ENCODE results near the gene PPIC.

DNA sequence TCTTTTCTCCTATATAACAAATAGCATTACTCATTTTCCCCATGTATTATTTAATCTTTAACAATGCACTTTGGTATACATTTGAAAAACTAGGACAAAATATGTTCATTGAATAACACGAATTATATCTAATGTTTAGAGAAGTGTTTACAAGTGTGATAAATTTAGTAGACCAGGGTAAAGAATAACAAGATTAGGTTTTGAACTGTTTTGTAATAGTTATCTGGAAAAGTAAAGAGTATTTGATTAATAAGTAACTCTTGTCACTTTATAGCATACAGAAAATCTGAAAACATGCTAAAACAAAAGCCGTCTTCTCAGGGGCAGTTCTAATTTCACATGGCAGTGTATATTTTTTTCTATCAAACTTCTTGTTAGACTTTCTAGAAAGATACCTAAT is 58.5 kb downstream of the PPIC start:
- TF ChIP-seq CTCF (IDR thresholded peaks at IDR 0.05), result no peak
- no peak for TF ChIP-seq POLR2AphosphoS5 (IDR thresholded peaks at IDR 0.05; ENCODE audit: low read depth, low read length)
- TF ChIP-seq SIN3A (IDR thresholded peaks at IDR 0.05; ENCODE audit: borderline replicate concordance, insufficient read depth, low read depth, low read length), result no peak
- TF ChIP-seq, protein P1, sequence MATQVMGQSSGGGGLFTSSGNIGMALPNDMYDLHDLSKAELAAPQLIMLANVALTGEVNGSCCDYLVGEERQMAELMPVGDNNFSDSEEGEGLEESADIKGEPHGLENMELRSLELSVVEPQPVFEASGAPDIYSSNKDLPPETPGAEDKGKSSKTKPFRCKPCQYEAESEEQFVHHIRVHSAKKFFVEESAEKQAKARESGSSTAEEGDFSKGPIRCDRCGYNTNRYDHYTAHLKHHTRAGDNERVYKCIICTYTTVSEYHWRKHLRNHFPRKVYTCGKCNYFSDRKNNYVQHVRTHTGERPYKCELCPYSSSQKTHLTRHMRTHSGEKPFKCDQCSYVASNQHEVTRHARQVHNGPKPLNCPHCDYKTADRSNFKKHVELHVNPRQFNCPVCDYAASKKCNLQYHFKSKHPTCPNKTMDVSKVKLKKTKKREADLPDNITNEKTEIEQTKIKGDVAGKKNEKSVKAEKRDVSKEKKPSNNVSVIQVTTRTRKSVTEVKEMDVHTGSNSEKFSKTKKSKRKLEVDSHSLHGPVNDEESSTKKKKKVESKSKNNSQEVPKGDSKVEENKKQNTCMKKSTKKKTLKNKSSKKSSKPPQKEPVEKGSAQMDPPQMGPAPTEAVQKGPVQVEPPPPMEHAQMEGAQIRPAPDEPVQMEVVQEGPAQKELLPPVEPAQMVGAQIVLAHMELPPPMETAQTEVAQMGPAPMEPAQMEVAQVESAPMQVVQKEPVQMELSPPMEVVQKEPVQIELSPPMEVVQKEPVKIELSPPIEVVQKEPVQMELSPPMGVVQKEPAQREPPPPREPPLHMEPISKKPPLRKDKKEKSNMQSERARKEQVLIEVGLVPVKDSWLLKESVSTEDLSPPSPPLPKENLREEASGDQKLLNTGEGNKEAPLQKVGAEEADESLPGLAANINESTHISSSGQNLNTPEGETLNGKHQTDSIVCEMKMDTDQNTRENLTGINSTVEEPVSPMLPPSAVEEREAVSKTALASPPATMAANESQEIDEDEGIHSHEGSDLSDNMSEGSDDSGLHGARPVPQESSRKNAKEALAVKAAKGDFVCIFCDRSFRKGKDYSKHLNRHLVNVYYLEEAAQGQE (IDR thresholded peaks at IDR 0.05; ENCODE audit: insufficient read depth in 1 of 2, low read depth in 2 of 2, low read length in 1 of 2), result no peak
- TF ChIP-seq TCF7L2 (IDR thresholded peaks at IDR 0.05; ENCODE audit: low read depth, low read length), result no peak

All from Panc1 (cell line).